Astrocyte (in vitro differentiated cells and primary cell): ENCODE data around the gene LIMS1.
"Not testable (repeated sequence)": the region's sequence is repeated elsewhere in the genome, so short reads cannot be mapped to it uniquely, and the experiment has no call there.

Source experiments
- CTCF ChIP-seq: IDR thresholded peaks from 2 replicates; pipeline ENCODE4 v1.5.1; 2011; ENCODE audit warnings: low read depth, mild to moderate bottlenecking, inconsistent platforms, low read length, moderate library complexity; ENCODE audit not compliant: insufficient read depth
- EZH2 ChIP-seq: IDR thresholded peaks from 2 replicates; pipeline ENCODE4 v1.6.1; 2012; ENCODE audit warnings: mild to moderate bottlenecking, low read length, inconsistent platforms; ENCODE audit not compliant: insufficient read depth

- not testable (repeated sequence) for TF ChIP-seq CTCF, EZH2
Measured at GRCh38 chr2:108663346-108663745, 129.1 kb downstream of the LIMS1 start.
